Measurements from ENCODE around the gene KLRG1.

The KLRG1 gene

GRCh38 chr12:8989413-8989812 is at the start of gene KLRG1:
KLRG1 (plus strand) TSS chr12:8989546; CDS start chr12:8989636, 90 bp downstream.
- no peak for DNase-seq

DNA sequence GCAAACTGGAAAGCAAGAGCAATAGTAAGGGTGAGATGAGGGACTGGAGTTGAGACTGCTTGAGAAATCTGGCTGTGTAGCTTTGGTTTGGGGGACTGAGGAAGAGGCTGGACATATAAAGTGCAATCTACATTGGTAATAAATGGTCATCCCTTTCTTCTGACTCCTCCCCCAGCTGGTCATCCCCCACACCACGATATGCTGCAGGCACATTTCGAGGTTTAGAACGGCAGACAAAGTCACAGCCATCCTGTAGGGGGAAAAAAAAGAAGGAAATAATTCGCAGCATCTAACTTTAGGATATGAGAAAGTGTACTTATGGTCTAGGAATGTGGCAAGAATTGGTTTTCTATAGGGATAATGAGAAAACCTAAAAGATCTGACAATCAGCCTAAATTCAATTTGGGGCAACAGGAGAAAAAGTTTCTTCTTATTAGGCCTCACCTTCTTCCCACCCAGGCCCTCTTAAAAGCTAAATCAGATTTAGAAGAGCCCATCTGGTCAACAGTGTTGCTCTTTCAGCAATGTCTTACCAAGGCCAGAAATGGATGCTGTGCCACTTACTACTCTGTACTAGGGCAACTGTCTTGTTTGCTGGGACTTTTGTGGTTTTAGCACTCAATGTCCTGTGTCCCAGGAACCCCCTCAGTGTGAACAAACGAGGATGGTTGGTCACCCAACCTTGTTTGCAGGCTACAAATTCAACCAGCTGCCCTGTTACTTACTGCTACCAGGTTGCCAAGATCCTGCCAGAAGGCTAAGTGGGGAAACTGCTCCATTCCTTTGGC is 47.5 kb upstream of the KLRG1 start:
- no peak for DNase-seq

GRCh38 chr12:8943565-8944186 is 45.7 kb upstream of the KLRG1 start:
- no peak for DNase-seq

GRCh38 chr12:8946733-8947132 is 42.6 kb upstream of the KLRG1 start:
- DNase-seq: no peak

GRCh38 chr12:8947737-8948136 is 41.6 kb upstream of the KLRG1 start:
- no peak for DNase-seq

GRCh38 chr12:8948701-8949341 is 40.5 kb upstream of the KLRG1 start:
- DNase-seq: peak; percentile 40

GRCh38 chr12:8949342-8950220 is 39.8 kb upstream of the KLRG1 start, which contains the start of gene M6PR:
M6PR (minus strand) TSS chr12:8949645; CDS start chr12:8946404, 3,241 bp downstream.
- peak; percentile 97 for DNase-seq

DNA sequence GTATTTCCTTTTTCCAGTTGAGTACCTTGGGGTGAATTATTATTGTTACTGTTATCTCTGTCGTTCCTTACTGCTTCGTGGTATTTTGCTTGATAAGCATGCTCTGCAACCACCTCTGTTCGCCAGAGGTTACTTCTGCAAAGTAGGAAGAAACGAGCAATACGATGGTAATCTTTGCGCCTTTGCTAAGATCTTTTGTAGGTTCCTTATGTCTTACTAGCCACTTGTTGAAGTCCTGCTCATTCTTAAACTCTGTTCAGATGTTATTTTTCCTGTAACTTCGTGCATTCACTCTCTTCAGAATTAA is 39.2 kb upstream of the KLRG1 start:
- no peak for DNase-seq

GRCh38 chr12:8950702-8951478 is 38.5 kb upstream of the KLRG1 start:
- DNase-seq: no peak

DNA sequence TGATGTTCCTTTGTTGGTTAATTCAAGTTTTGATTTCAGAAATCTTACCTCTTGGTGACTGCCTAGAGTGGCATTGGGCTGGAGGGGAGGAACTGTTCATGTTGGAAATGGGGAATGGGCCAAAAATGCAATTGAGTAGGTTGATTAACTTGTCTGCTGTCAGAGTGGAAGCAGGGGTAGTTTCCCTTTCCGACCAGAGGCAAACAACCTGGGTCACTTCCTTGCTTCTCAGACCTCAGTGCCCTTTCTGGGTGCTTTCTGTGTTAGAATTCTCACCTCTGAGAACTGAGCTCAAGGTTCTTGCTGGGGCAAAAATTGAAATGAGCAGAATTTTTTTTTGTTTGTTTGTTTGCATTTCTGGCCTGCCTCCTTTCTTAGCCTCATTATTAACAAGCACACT is 37.6 kb upstream of the KLRG1 start:
- DNase-seq: no peak

DNA sequence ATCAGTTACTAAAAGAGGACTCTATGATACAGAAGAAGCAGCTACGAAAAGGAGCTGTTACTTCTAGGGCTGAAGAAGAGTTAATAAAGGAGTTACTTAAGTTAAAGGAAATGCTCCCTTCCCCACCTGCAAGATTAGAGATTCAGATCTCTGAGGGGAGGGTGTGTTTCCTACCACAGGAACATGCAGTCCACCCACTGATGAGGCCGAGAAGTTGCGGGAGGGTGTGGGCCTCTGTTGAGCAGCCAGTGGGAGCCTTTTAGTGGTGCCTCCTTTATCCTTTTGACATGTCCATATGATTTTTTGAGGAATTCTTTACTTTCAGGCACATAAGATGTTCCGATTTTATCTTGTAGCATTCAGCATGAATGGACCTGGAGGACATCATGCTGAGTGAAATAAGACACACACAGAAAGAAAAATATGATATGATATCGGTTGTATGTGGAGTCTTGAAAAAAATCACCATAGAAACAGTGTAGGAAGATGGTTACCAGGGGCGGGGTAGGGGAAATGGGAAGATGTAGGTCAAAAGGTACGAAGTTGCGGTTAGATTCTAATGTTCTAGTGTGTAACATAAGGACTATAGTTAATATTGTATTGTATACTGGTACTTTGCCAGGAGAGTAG is 35.5 kb upstream of the KLRG1 start:
- DNase-seq: no peak

DNA sequence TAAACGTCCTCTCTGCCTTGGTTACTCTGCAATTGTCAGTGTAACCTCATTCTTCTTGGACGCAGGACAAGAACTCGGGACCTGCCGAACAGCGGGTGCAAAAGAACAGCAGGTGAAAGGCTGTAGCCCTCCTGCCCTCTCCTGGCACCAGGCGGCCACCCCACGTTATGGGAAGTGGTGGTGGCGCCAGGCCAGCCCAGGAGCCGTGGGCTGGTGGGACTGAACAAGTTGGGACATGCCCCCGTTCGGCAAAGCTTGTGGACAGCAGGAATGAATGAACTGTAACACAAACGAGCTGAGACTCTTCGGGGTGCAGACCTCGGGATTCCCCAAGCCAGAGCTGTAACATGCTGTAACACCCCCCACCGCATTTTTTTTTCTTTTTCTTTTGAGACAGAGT is 33.3 kb upstream of the KLRG1 start:
- DNase-seq: no peak

- no peak for DNase-seq
Measured at GRCh38 chr12:8956772-8957171, 32.6 kb upstream of the KLRG1 start.

DNA sequence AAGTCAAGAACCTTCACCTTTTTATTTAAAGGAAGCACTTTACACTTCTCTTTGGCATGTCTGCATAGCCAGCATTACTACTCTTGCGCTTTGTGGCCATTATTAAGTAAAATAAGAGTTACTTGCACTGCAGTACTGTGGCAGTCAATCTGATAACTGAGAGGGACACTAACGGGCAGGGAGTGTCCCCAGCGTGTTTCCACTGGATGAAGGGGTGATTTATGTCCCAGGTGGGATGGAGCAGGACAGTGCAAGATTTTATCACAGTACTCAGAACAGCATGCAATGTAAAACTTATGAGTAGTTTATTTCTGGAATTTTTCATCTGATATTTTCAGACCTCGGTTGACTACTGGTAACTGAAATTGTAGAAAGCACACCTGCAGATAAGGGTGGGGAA is 31.8 kb upstream of the KLRG1 start:
- no peak for DNase-seq

DNA sequence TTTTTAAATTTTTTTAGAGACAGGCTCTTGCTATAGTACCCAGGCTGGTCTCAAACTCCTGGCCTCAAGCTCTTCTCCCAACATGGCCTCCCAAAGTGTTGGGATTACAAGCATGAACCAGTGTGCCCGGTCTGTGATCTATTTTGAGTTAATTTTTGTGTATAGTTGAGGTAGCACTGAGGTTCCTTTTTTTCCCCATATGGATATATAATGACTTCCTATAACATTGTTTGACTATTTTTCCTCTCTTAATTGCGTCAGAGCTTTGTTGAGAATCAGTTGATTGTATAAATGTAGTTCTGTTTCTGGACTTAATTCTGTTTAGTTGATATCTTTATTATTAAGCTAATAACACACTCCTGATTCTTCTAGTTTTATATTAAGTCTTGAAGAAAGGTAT is 31.3 kb upstream of the KLRG1 start:
- no peak for DNase-seq

DNA sequence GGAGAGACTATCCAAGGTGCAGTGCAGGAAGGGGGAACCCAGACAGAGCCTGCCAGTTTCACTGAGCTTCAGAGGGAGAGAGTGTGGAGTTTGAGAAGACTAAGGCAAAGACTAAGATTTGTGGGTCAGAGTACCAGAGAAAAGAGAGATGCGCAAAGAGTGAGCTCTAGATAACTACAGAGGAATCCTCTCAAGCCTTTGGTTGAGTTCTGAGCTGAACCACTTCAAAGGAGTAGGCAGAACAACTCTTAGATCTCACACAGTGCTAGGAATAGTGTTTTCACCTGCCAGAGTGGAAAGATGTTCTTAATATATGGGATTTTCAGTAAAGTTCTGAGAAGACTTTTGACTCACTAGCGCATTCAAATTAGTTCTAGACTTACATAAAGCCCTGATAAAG is 29.2 kb upstream of the KLRG1 start:
- DNase-seq: no peak

DNA sequence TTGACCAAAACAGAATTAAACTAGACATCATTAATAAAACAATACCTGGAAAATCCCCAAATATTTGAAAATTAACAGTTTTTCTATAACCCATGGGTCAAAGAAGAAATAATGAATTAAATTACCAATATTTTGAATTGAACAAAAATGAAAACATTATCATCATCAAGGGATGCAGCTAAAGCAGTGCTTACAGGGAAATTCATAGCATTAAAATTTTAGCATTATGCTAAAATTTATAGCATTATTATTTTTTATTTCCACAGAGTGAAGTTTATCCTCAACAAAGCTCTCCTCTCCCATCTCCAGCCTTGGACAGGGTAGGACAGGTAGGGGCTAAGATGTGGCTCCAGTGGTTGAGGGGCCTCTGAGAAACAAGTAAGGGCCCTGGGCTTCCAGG is 20.6 kb upstream of the KLRG1 start:
- no peak for DNase-seq

DNA sequence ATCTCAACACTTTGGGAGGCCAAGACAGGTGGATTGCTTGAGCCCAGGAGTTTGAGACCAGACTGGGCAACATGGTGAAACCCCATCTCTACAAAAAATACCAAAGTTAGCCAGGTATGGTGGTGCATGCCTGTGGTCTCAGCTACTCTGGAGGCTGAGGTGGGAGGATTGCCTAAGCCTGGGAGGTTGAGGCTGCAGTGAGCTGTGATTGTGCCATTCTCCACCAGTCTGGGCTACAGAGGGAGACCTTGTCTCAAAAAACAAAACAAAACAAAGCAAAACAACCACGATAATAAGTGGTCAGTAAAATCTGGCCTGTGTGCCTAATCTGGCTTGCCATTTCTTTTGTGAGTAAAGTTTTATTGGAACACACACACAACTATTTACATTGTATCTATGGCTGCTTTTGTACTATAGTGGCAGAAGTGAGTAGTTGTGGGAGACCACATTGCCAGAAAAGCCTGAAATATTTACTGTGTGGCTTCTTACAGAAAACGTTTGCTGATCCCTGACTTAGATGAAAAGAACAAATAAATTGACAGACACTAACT is 19.4 kb upstream of the KLRG1 start:
- no peak for DNase-seq

DNA sequence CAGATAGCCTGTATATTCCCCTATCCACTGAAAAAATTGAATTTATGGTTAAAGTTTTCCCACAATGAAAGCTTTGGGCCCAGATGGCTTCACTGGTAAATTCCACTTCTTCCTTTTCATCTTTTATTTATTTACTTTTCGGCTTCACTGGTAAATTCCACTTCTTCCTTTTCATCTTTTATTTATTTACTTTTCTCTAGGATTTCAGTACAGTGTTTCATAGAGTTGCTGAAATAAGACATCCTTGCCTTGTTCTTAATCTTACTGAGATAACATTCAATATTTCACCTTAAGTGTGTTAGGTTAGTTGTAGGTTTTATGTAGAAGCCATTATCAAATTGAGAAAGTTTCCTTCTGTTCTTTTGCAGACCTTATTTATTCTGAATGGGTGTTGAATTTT is 18.9 kb upstream of the KLRG1 start:
- no peak for DNase-seq

DNA sequence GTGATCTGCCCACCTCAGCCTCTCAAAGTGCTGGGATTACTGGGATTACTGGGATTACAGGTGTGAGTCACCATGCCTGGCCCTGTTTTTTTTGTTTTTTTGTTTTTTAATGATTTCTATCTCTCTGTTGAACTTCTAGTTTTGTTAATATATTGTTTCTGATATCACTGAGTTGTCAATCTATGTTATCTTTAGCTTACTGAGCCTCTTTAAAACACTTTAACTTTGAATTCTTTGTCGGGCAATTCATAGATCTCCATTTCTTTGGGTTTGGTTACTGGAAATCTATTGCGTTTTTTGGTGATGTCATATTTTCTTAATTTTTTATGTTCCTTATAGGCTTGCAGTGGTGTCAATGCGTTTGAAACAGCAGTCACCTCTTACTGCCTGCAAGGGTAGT is 9.2 kb upstream of the KLRG1 start:
- no peak for DNase-seq

- no peak for DNase-seq
Measured at GRCh38 chr12:8985213-8985754, 4.1 kb upstream of the KLRG1 start.
